Measurements from ENCODE around the gene TRDN. TPM values are rescaled to one million over a fixed set of nuclear protein-coding genes. Genes with fewer than 3 reads are reported as not detected.

TRDN gene
- total RNA-seq, 1 experiment from 2014 or later: 10.4 TPM

- no peaks in the 10 kb centered on the region for H3K79me1 ChIP-seq (ENCODE audit: insufficient read depth, low read depth, low read length, poor library complexity, severe bottlenecking)
- H3K23ac ChIP-seq (ENCODE audit: insufficient read length, low read depth, low read length): no peak overlapping the region
- H3K9me3 ChIP-seq (ENCODE audit: control insufficient read depth, low read depth, low read length): no peaks in the 10 kb centered on the region
- H2AFZ ChIP-seq (ENCODE audit: low read length): no peak overlapping the region
- no peaks in the 10 kb centered on the region for H3K79me2 ChIP-seq (ENCODE audit: insufficient read depth, low read length)
- H2BK20ac ChIP-seq (ENCODE audit: low read depth, low read length, poor library complexity, severe bottlenecking): no peak overlapping the region
- H3K4me1 ChIP-seq (ENCODE audit: insufficient read depth, low read length): no peaks in the 10 kb centered on the region
- no peak overlapping the region for H2AK5ac ChIP-seq (ENCODE audit: insufficient read length, low read length)
- Mint-ChIP-seq H3K4me1 (no peaks in the 10 kb centered on the region), H3K27ac (no peak overlapping the region), H3K9me3 (no peaks in the 10 kb centered on the region), H3K4me3 (no peak overlapping the region), H3K36me3 (ENCODE audit: insufficient read depth in 1 of 3, low read depth in 3 of 3) (no peaks in the 10 kb centered on the region), H3K27me3 (ENCODE audit: low read depth) (no peaks in the 10 kb centered on the region)
- no peak overlapping the region for H3K9ac ChIP-seq (ENCODE audit: extremely low read depth, insufficient read length, low read length)
- no peak for TF ChIP-seq CTCF (conservative IDR thresholded peaks at IDR 0.05)
- H4K20me1 ChIP-seq (ENCODE audit: control insufficient read depth, insufficient read depth, insufficient read length): no peaks in the 10 kb centered on the region
- H3K14ac ChIP-seq (ENCODE audit: insufficient read depth, low read length): no peak overlapping the region
- no peak overlapping the region for H4K91ac ChIP-seq (ENCODE audit: insufficient read length, low read depth, low read length)
- H3K18ac ChIP-seq (ENCODE audit: insufficient read length, low read depth, low read length): no peak overlapping the region
- no peak overlapping the region for H4K8ac ChIP-seq (replicated peaks; ENCODE audit: insufficient read length, low read depth, low read length)
- H2BK5ac ChIP-seq (ENCODE audit: insufficient read length, low read length): no peak overlapping the region
- no peak overlapping the region for H2BK120ac ChIP-seq (ENCODE audit: low read depth, low read length, poor library complexity, severe bottlenecking)
- H2BK15ac ChIP-seq (ENCODE audit: low read depth, low read length): no peak overlapping the region
- no peak overlapping the region for H3K4me2 ChIP-seq (ENCODE audit: insufficient read depth, insufficient read length, low read length)
- no peak overlapping the region for H3K27ac ChIP-seq (ENCODE audit: insufficient read length, low read depth, low read length)
- no peak overlapping the region for H3K56ac ChIP-seq (ENCODE audit: insufficient read length, low read depth, low read length)
- H4K5ac ChIP-seq (ENCODE audit: insufficient read length, low read depth, low read length): no peak overlapping the region
- H3K4ac ChIP-seq (ENCODE audit: low read depth, low read length): no peak overlapping the region
- H3K27me3 ChIP-seq (ENCODE audit: insufficient read depth, low read length): no peaks in the 10 kb centered on the region
- H3T11ph ChIP-seq (ENCODE audit: low read length): no peak overlapping the region
- DNase-seq: no peak
- no peak overlapping the region for H2BK12ac ChIP-seq (ENCODE audit: insufficient read length, low read depth, low read length)
- H3K23me2 ChIP-seq (ENCODE audit: insufficient read length, low read depth, low read length, poor library complexity, severe bottlenecking): no peaks in the 10 kb centered on the region
Observed at GRCh38 chr6:123338394-123338793, 298.4 kb downstream of the TRDN start.
